ENCODE measurements around the gene CSRP2. TPM values are rescaled to one million over a fixed set of nuclear protein-coding genes. Genes with fewer than 3 reads are reported as not detected.

The CSRP2 gene
- total RNA-seq, 2 experiments from 2014 or later: 0.63 to 4.3 TPM

- Histone ChIP-seq H3K4me3 (ENCODE audit: low read depth, low read length, poor library complexity, severe bottlenecking) (no peak overlapping the region), H3K79me2 (ENCODE audit: insufficient read depth, low read depth, low read length) (no peaks in the 10 kb centered on the region), H3K9me2 (ENCODE audit: insufficient read depth, low read length) (no peaks in the 10 kb centered on the region), H3K36me3 (ENCODE audit: insufficient read depth, low read length) (no peaks in the 10 kb centered on the region), H3K27ac (ENCODE audit: low read depth, low read length, poor library complexity, severe bottlenecking) (no peak overlapping the region), H2AFZ (ENCODE audit: low read length) (no peak overlapping the region), H3K4me1 (ENCODE audit: insufficient read depth, low read length, poor library complexity, severe bottlenecking) (peaks cover 19% of the 10 kb centered on the region), H3K4me2 (ENCODE audit: low read length) (no peak overlapping the region), H4K20me1 (ENCODE audit: insufficient read depth, low read length) (no peaks in the 10 kb centered on the region), H3K9me3 (ENCODE audit: low read length) (no peaks in the 10 kb centered on the region)
- TF ChIP-seq, protein P1, sequence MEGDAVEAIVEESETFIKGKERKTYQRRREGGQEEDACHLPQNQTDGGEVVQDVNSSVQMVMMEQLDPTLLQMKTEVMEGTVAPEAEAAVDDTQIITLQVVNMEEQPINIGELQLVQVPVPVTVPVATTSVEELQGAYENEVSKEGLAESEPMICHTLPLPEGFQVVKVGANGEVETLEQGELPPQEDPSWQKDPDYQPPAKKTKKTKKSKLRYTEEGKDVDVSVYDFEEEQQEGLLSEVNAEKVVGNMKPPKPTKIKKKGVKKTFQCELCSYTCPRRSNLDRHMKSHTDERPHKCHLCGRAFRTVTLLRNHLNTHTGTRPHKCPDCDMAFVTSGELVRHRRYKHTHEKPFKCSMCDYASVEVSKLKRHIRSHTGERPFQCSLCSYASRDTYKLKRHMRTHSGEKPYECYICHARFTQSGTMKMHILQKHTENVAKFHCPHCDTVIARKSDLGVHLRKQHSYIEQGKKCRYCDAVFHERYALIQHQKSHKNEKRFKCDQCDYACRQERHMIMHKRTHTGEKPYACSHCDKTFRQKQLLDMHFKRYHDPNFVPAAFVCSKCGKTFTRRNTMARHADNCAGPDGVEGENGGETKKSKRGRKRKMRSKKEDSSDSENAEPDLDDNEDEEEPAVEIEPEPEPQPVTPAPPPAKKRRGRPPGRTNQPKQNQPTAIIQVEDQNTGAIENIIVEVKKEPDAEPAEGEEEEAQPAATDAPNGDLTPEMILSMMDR (conservative IDR thresholded peaks at IDR 0.05; ENCODE audit: low read length): no peak
- TF ChIP-seq EZH2phosphoT487 (IDR thresholded peaks at IDR 0.05; ENCODE audit: borderline replicate concordance, low read depth, low read length): no peak
- DNase-seq (ENCODE audit: low spot score): no peak
- ChIA-PET CTCF (ENCODE audit: unreplicated experiment) (no interaction called here), POLR2A (interaction anchor here (1.0 kb wide), 1 partner anchor 80 kb away, joined by 3 read pairs; no protein-coding TSS in a partner anchor)
- intact Hi-C loops (cut with micrococcal nuclease; ENCODE audit: unreplicated experiment): no loop called here
- BruUV-seq (replicated peaks): no TSS peak
Observed at GRCh38 chr12:76874491-76875190, 4.2 kb downstream of the CSRP2 start.

DNA sequence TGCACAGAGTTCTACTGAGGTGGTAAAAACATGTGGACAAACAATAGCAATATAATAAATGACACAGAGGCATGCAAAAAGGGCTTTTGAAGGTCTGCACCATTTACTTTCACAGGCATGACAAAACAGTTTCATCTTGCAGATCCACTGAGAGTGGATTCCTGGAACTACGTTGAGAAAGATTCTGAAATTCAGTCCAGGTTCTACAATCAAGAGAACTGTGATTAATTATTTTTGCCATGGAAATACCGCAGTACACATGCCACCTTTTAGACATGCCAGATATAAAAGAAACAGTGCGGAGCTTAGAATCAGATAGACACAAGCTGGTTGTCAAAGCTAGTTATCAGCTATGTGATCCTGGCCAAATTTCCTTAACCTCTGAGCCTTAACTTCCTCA lies 4.8 kb downstream of the CSRP2 start:
- no peak overlapping the region for H3K4me2 ChIP-seq (ENCODE audit: low read length)
- ChIA-PET CTCF (ENCODE audit: unreplicated experiment) (no interaction called here), POLR2A (interaction anchor here (1.0 kb wide), 1 partner anchor 80 kb away, joined by 3 read pairs; no protein-coding TSS in a partner anchor)
- H3K79me2 ChIP-seq (ENCODE audit: insufficient read depth, low read depth, low read length): no peaks in the 10 kb centered on the region
- intact Hi-C loops (cut with micrococcal nuclease; ENCODE audit: unreplicated experiment): no loop called here
- no peaks in the 10 kb centered on the region for H3K9me3 ChIP-seq (ENCODE audit: low read length)
- no peak overlapping the region for H3K27ac ChIP-seq (ENCODE audit: low read depth, low read length, poor library complexity, severe bottlenecking)
- H3K9me2 ChIP-seq (ENCODE audit: insufficient read depth, low read length): no peaks in the 10 kb centered on the region
- no peak overlapping the region for H2AFZ ChIP-seq (ENCODE audit: low read length)
- H4K20me1 ChIP-seq (ENCODE audit: insufficient read depth, low read length): no peaks in the 10 kb centered on the region
- TF ChIP-seq EZH2phosphoT487 (IDR thresholded peaks at IDR 0.05; ENCODE audit: borderline replicate concordance, low read depth, low read length): no peak
- TF ChIP-seq, protein P1 (conservative IDR thresholded peaks at IDR 0.05; ENCODE audit: low read length): no peak
- H3K4me1 ChIP-seq (ENCODE audit: insufficient read depth, low read length, poor library complexity, severe bottlenecking): peaks cover 16% of the 10 kb centered on the region
- H3K4me3 ChIP-seq (ENCODE audit: low read depth, low read length, poor library complexity, severe bottlenecking): no peak overlapping the region
- DNase-seq (ENCODE audit: low spot score): no peak
- H3K36me3 ChIP-seq (ENCODE audit: insufficient read depth, low read length): no peaks in the 10 kb centered on the region
- no TSS peak for BruUV-seq (replicated peaks)

- peaks cover 17% of the 10 kb centered on the region for H3K4me1 ChIP-seq (ENCODE audit: insufficient read depth, low read length, poor library complexity, severe bottlenecking)
- no peaks in the 10 kb centered on the region for H3K9me3 ChIP-seq (ENCODE audit: low read length)
- no peaks in the 10 kb centered on the region for H4K20me1 ChIP-seq (ENCODE audit: insufficient read depth, low read length)
- H3K79me2 ChIP-seq (ENCODE audit: insufficient read depth, low read depth, low read length): no peaks in the 10 kb centered on the region
- no peak overlapping the region for H3K4me3 ChIP-seq (ENCODE audit: low read depth, low read length, poor library complexity, severe bottlenecking)
- BruUV-seq (replicated peaks): no TSS peak
- no peaks in the 10 kb centered on the region for H3K9me2 ChIP-seq (ENCODE audit: insufficient read depth, low read length)
- H2AFZ ChIP-seq (ENCODE audit: low read length): no peak overlapping the region
- TF ChIP-seq EZH2phosphoT487 (IDR thresholded peaks at IDR 0.05; ENCODE audit: borderline replicate concordance, low read depth, low read length): no peak
- TF ChIP-seq, protein P1 (conservative IDR thresholded peaks at IDR 0.05; ENCODE audit: low read length): no peak
- DNase-seq (ENCODE audit: low spot score): peak; percentile 37
- no peak overlapping the region for H3K4me2 ChIP-seq (ENCODE audit: low read length)
- ChIA-PET POLR2A (no interaction called here), CTCF (ENCODE audit: unreplicated experiment) (no interaction called here)
- no peaks in the 10 kb centered on the region for H3K36me3 ChIP-seq (ENCODE audit: insufficient read depth, low read length)
- no peak overlapping the region for H3K27ac ChIP-seq (ENCODE audit: low read depth, low read length, poor library complexity, severe bottlenecking)
- intact Hi-C loops (cut with micrococcal nuclease; ENCODE audit: unreplicated experiment): no loop called here
Observed at GRCh38 chr12:76872415-76872814, 6.4 kb downstream of the CSRP2 start.

Measured in OCI-LY7 (cell line).